Measurements from ENCODE around the gene CNOT11.

CNOT11 gene

GRCh38 chr2:101282980-101283379 is 30.3 kb downstream of the CNOT11 start:
- DNase-seq, result no peak

GRCh38 chr2:101286684-101287083 is 34.0 kb downstream of the CNOT11 start:
- no peak for DNase-seq

GRCh38 chr2:101287303-101287702 is 34.6 kb downstream of the CNOT11 start:
- no peak for DNase-seq

- DNase-seq, result no peak
Observed at GRCh38 chr2:101290711-101291110, 38.0 kb downstream of the CNOT11 start.

- no peak for DNase-seq
Observed at GRCh38 chr2:101291973-101292372, 39.3 kb downstream of the CNOT11 start.

- no peak for DNase-seq
Observed at GRCh38 chr2:101293544-101293943, 40.9 kb downstream of the CNOT11 start.

GRCh38 chr2:101294861-101295260 is 42.2 kb downstream of the CNOT11 start:
- DNase-seq, result no peak

- DNase-seq, result no peak
Observed at GRCh38 chr2:101295895-101296294, 43.2 kb downstream of the CNOT11 start.

- DNase-seq, result no peak
Observed at GRCh38 chr2:101296371-101296770, 43.7 kb downstream of the CNOT11 start.

GRCh38 chr2:101297383-101297782 is 44.7 kb downstream of the CNOT11 start:
- DNase-seq, result no peak

- no peak for DNase-seq
Observed at GRCh38 chr2:101299604-101300003, 46.9 kb downstream of the CNOT11 start.

- no peak for DNase-seq
Observed at GRCh38 chr2:101300164-101300563, 47.5 kb downstream of the CNOT11 start.

- DNase-seq, result no peak
Observed at GRCh38 chr2:101300836-101301235, 48.1 kb downstream of the CNOT11 start.

GRCh38 chr2:101302016-101302415 is 49.3 kb downstream of the CNOT11 start:
- no peak for DNase-seq

- DNase-seq, result no peak
Observed at GRCh38 chr2:101303688-101304087, 51.0 kb downstream of the CNOT11 start.

GRCh38 chr2:101305035-101305434 is 52.3 kb downstream of the CNOT11 start:
- DNase-seq, result no peak

GRCh38 chr2:101305492-101306078 is 52.9 kb downstream of the CNOT11 start:
- DNase-seq, result no peak

GRCh38 chr2:101306410-101306809 is 53.7 kb downstream of the CNOT11 start:
- no peak for DNase-seq

GRCh38 chr2:101307503-101307902 is 54.8 kb downstream of the CNOT11 start:
- no peak for DNase-seq

- no peak for DNase-seq
Observed at GRCh38 chr2:101307950-101308431, 55.3 kb downstream of the CNOT11 start.

- peak; percentile 33 for DNase-seq
Observed at GRCh38 chr2:101308432-101309210, 55.9 kb downstream of the CNOT11 start, which contains the start of gene RNF149. TSS of gene RNF149 (minus strand) at chr2:101308701. CDS start at chr2:101308588, 113 bp downstream.

GRCh38 chr2:101310090-101310833 is 57.6 kb downstream of the CNOT11 start:
- no peak for DNase-seq

- DNase-seq, result no peak
Observed at GRCh38 chr2:101310834-101311695, 58.4 kb downstream of the CNOT11 start.
